HG03439 (cell line): Measurements from ENCODE around the gene NLRC5.

Source experiments
- ATAC-seq: cut with Tn5 transposase; IDR thresholded peaks from one replicate; pipeline ENCODE4 v1.9.1; 2021; ENCODE audit warnings: mild to moderate bottlenecking, moderate library complexity; ENCODE audit not compliant: unreplicated experiment

The NLRC5 gene

DNA sequence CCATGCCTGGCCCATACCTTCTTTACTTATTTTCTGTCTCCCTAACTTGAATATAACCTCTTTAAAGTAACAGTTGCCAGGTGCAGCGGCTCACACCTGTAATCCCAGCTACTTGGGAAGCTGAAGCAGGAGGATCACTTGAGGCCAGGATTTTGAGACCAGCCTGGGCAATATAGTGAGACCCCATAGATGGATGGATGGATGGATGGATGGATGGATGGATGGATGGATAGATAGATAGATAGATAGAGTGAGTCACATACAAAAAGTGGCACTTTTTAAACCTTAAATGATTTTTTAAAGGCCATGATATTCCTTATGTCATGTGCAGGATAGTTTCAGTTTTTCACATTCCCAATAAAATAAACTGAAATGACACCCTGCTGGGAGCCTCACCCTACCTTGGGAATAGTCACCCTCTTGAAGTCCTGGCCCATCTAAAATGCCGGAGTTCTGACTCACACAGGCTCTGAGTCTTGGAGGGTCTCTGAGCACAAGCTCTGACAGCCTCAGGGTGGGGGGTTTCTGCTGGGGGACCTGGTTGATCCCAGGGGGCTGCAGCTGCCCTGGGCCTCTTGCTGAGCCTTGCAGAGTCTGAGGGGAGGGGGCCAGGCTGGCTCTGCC lies 129.2 kb downstream of the NLRC5 start:
- no peak for ATAC-seq

DNA sequence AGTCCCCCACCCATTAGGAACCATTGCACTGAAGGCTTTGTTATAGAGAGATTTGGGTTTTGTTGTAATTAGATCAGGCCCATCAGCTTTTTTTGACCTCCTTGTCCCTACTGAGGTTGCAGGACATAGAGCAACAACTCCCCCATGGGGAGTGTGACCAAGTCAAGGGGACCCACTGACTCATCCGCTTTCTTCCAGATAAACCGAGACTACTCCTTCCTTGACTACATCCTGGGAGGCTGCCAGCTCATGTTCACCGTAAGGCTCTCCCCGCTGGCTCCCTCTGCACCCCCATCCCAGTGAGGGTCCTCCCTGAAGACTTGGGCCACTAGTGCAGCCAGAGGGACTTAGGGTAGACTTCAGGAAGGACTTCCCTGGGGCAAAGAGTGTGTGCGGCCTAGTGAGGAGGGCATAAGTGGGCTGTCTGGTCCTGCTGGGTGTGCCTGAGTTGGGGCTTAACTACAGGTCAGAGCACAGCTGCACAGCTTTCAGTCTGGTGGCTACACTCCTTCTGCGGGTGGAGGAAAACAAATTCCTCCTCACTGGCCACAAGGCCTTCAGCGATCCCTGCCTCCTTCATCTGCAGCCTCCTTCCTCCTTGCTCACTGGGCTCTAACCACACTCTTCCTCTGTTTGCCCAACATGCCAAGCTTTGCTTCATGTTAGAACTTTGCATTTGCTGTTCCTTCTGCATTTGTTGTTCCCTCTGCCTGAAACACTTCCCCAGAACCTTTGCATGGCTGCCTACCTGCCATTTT lies 134.0 kb downstream of the NLRC5 start:
- no peak for ATAC-seq

DNA sequence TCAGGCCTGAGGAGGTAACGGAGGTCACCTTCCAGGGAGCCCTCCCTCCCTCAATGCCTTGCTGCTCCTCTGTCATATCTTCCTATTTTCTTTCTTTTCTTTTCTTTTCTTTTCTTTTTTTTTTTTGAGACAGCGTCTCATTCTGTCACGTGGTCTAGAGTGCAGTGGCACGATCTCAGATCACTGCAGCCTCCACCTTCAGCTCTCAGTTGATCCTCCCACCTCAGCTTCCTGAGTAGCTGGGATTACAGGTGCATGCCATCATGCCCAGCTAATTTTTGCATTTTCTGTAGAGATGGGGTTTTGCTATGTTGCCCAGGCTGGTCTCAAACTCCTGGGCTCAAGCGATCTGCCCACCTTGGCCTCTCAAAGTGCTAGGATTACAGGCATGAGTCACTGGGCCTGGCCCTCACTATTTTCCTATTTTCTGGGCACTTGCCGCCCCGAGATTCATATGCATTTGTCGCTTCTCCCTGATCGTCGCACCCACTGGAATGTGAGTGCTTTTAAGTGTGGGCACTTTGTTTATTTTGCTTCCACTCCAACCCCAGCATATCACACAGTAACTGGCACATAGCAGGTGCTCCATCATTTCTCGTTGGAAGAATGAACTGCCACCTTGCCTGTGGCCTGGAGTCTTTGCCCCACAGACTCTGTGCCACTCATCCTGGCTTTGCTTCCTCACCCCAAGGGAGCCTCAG lies 134.8 kb downstream of the NLRC5 start:
- ATAC-seq = no peak

GRCh38 chr16:57125376-57125775 lies 136.0 kb downstream of the NLRC5 start:
- ATAC-seq = no peak

GRCh38 chr16:57125969-57126368 lies 136.6 kb downstream of the NLRC5 start:
- no peak for ATAC-seq

DNA sequence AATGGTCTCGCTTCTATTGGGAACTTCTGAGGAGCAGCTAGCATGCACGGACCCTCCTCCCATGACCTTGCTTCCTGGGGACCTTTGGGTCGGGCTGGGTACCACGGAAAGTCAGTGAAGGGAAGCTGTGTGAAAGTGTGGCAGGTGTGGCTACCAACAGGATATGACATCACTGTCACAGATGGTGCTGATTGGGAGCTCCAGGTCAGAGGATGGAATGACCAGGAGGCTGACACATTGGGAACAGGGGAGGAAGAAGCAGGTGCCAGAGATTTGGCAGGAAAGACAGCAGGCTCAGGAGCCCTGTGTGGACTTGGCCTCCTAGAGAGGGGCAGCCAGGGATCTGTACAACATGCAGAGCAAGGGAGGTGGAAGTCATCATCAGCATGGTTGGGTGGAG lies 137.1 kb downstream of the NLRC5 start:
- ATAC-seq = no peak

DNA sequence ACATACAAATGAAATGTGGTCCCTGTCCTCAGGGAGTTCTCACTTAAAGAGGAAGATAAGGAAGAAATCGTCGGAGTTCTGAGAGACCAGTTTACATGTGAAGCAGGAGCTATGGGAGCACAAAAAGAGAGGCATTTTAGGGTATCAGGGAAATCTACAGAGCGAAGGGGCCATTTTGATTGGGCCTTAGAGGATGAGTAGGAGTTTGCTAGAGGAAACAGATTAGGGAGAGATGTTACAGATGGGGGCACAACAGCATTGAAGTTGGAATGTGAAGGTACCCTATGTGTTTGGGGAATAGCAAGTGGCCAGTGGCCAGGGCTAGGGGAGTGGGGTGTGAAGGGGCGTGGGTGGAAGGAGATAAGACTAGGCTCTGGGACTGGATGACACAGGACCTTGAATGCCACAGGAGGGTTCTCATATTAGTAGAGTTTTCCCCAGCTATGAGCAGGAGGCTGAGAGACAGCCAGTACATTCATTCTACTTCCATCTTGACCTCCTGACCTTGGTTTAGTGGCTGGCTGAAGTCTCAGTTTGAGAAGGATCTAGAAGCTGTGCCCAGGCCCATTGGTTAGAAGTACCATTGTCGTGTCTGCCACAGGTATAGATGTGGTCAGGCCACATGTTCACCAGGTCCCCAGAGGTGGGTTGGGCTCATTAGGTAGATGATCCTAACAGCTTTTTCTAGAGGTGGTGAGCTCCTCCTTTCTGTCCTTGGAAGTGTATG lies 137.8 kb downstream of the NLRC5 start:
- peak; percentile 64 for ATAC-seq

DNA sequence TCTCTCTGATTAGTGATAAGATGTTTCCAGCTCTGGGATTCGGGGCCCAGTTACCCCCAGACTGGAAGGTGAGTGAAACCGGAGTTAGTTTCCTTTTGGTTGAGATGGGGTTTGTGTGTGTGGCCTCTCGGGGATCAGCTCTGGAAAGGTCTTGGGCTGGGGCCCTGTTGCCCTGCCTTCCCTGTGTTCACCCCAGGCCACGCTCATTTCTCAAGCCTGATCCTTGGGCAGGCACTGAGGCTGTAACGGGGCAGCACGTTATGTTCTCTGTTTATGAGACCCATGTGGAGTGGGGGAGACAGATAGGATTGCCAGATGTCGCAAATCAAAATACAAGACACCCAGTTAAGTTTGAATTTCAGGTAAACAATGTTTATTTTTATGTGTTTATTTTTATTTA lies 138.5 kb downstream of the NLRC5 start:
- no peak for ATAC-seq

- ATAC-seq = no peak
Measured at GRCh38 chr16:57128771-57129389, 139.5 kb downstream of the NLRC5 start.

GRCh38 chr16:57130950-57131321 lies 141.6 kb downstream of the NLRC5 start:
- ATAC-seq = no peak

DNA sequence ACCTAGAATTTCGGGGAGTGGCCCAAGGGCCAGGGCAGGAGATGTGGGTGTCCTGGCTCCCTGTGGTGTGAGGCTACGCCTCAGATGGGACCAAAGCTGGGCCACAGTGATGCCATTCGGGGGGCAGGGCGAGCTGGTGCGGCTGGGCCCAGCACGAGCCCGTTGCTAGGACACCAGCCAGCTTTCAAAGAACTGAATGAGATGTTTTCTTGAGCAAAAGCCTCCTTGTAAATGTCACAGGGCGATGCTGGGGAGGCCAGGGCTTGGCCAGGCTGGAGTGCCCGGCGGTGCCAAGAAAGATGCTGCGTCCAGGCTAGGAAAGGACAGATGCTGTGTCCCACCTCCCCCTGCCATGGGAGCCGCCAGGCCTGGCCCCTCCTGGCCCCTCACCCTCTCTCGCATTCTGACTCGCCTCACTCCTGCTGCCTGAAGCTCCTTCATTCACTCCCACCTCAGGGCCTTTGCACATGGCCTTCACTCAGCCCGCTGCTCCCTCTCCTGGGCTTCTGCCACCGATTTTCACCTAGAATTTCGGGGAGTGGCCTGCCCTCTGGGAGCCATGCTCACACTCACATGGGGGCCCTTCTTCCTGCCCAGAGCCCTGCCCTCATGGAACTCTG lies 142.1 kb downstream of the NLRC5 start:
- ATAC-seq = no peak

DNA sequence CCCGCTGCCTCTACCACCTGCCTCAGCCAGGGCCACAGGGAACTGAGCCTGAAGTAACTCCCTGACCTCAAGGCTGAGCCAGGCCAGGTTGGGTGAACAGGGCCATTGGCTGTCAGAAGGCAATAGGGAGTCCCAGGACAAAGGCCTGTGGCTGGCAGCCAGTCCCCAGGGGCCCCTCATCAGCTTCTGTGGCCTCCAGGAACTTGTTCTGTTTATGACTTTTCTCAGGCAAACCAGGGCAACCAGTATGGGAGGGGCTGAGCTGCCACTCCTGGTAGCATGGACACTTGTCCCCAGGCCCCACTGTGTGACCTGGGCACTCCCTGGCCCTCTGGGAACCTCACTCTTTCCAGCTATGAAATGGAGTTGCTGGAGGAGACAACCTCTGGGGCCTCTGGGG lies 143.1 kb downstream of the NLRC5 start:
- no peak for ATAC-seq

DNA sequence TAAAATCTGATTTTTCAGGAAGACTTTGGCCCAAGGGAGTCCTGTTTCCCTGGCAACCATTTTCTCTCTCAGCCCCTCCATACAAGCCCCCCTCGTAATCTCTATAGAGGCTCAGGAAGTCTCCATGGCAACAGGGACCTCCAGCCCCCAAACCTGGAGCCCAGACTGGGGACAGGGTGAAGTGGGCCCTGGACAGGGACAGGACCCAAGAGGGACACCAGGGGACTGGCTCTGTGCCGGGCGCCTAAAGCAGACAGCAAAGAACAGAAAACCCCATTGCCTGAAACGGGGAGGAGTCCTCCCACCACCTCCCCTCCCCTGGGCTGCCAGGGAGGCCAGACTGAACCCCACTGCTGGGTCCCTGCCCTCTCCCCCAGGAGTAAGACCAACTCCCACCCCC lies 143.7 kb downstream of the NLRC5 start:
- no peak for ATAC-seq
